Hematopoietic multipotent progenitor cell (in vitro differentiated cells): ENCODE results near the gene NUP188. TPM values are rescaled to one million over a fixed set of nuclear protein-coding genes. Genes with fewer than 3 reads are reported as not detected.

Source experiments
- DNase-seq, 3 donors: peaks; one replicate each; pipeline ENCODE4 v3.0.0-alpha.2; 2011 to 2015; ENCODE audit warnings: low read depth in 2 of 3, low spot score in 2 of 3
- total RNA-seq: library from RNA; depleted of rRNA; stranded (reverse); fragments of >200 nt; gene quantifications from one replicate; pipeline ENCODE4 v1.2.3, GENCODE V29; 2012

NUP188 gene
- total RNA-seq, 1 donor, result 54.9 TPM

GRCh38 chr9:128913048-128913900 lies 34.2 kb upstream of the NUP188 start:
- DNase-seq, result no peak

GRCh38 chr9:128913995-128914772 lies 33.3 kb upstream of the NUP188 start:
- no peak for DNase-seq

- DNase-seq, result no peak
These were observed 31.3 kb upstream of the NUP188 start for GRCh38 chr9:128916204-128916603.

- no peak for DNase-seq
These were observed 30.8 kb upstream of the NUP188 start for GRCh38 chr9:128916745-128917144.

- no peak for DNase-seq
These were observed 30.2 kb upstream of the NUP188 start for GRCh38 chr9:128917151-128917849.

GRCh38 chr9:128918921-128919320 lies 28.6 kb upstream of the NUP188 start:
- DNase-seq, result no peak

- no peak for DNase-seq
These were observed 28.0 kb upstream of the NUP188 start for GRCh38 chr9:128919402-128920089.

GRCh38 chr9:128920381-128921058 lies 27.0 kb upstream of the NUP188 start, which contains the start of gene PHYHD1:
Gene PHYHD1, plus strand, starts transcription at chr9:128920982. Its CDS starts 1,342 bp downstream, at chr9:128922324.
- DNase-seq, result no peak

GRCh38 chr9:128921881-128922763 lies 25.4 kb upstream of the NUP188 start:
- DNase-seq, result peak in 2 of 3 donors; percentile 55 to 67

GRCh38 chr9:128923493-128923883 lies 24.0 kb upstream of the NUP188 start:
- DNase-seq, result no peak

- peak in 2 of 3 donors; percentile 26 to 29 for DNase-seq
These were observed 19.6 kb upstream of the NUP188 start for GRCh38 chr9:128927731-128928411.

GRCh38 chr9:128928624-128929023 lies 18.9 kb upstream of the NUP188 start:
- no peak for DNase-seq

- no peak for DNase-seq
These were observed 17.9 kb upstream of the NUP188 start for GRCh38 chr9:128929560-128929959.

GRCh38 chr9:128933731-128934130 lies 13.8 kb upstream of the NUP188 start:
- DNase-seq, result no peak

GRCh38 chr9:128936171-128936865 lies 11.2 kb upstream of the NUP188 start:
- DNase-seq, result no peak

GRCh38 chr9:128937310-128938165 lies 10.0 kb upstream of the NUP188 start:
- DNase-seq, result no peak
